ENCODE measurements around the gene CGAS.
"Not testable (repeated sequence)": the region's sequence is repeated elsewhere in the genome, so short reads cannot be mapped to it uniquely, and the experiment has no call there.

Gene CGAS

DNA sequence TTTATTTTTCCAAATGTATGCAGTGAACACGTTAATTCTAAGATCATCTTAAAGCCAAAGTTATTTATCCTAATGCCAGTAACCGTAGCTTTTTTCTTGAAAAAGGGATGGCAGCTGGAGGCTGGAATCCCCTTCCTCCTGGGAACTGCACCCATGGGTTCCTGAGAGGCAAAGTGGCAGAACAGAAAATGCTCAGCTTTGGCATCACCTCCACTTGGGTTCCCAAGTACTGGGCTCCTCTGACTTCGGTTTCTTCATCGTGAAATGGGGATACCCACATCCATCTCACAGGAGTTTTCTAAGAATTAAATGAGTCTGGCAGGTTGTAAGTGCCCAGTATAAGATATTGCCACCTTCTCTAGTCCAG lies 63.7 kb downstream of the CGAS start:
- TF ChIP-seq, protein P1, sequence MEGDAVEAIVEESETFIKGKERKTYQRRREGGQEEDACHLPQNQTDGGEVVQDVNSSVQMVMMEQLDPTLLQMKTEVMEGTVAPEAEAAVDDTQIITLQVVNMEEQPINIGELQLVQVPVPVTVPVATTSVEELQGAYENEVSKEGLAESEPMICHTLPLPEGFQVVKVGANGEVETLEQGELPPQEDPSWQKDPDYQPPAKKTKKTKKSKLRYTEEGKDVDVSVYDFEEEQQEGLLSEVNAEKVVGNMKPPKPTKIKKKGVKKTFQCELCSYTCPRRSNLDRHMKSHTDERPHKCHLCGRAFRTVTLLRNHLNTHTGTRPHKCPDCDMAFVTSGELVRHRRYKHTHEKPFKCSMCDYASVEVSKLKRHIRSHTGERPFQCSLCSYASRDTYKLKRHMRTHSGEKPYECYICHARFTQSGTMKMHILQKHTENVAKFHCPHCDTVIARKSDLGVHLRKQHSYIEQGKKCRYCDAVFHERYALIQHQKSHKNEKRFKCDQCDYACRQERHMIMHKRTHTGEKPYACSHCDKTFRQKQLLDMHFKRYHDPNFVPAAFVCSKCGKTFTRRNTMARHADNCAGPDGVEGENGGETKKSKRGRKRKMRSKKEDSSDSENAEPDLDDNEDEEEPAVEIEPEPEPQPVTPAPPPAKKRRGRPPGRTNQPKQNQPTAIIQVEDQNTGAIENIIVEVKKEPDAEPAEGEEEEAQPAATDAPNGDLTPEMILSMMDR (IDR thresholded peaks at IDR 0.05; ENCODE audit: insufficient read depth, missing control alignments) = no peak
- FAIRE-seq (no peak), DNase-seq (ENCODE audit: insufficient read length, low spot score) (no peak)

DNA sequence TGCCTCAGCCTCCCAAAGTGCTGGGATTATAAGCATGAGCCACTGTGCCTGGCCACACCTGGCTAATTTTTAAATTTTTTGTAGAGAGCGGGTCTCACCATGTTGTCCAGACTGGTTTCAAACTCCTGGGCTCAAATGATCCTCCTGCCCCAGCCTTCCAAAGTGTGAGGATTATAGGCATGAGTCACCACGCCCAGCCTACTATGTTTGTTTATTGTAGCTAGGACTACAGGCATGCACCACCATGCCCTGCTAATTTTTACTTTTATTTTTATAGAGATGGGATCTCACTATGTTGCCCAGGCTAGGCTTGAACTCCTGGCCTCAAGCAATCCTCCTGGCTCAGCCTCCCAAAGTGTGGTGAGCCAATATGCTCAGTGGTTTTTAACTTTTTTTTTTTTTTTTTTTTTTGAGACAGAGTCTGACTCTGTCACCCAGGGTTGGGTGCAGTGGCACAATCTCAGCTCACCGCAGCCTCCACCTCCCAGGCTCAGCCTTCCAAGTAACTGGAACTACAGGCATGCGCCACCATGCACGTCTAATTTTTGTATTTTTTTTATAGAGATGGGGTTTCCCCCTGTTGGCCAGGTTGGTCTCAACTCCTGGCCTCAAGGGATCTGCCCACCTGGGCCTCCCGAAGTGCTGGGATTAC lies 69.5 kb downstream of the CGAS start:
- DNase-seq (ENCODE audit: insufficient read length, low spot score) = no peak
- FAIRE-seq = no peak
- TF ChIP-seq, protein P1 (IDR thresholded peaks at IDR 0.05; ENCODE audit: insufficient read depth, missing control alignments) = no peak

DNA sequence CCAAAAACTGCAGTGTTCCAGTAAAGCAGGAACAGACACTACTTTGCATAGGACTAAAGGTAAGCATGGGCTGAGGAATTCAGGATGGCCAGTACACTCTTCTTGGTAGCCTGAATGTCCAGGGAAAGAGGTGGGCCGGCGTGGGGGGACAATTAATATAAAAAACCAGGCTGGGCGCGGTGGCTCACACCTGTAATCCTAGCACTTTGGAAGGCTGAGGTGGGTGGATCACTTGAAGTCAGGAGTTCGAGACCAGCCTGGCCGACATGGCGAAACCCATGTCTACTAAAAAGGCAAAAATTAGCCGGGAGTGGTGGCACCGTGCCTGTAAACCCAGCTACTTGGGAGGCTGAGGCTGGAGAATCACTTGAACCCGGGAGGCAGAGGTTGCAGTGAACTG lies 70.6 kb downstream of the CGAS start:
- not testable (repeated sequence) for DNase-seq (ENCODE audit: insufficient read length, low spot score); FAIRE-seq

DNA sequence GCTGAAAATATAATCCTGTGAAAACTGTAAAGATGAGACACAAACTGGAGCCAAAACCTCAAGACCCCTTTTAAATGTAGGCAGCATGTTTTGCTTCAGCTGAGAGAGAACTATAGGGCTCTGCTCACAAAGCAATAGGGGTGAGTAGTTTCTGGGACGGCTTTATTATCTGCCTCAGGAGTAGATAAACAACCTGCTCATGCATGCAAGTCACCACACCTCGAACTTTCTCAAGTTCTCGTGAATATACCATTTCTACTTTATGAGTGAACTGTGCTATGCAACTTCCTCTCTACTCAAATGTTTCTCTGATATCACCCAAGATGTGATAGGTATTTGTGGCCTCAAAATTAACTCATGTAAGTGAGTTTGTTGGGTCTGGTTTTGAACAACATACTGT lies 74.9 kb downstream of the CGAS start:
- no peak for DNase-seq (ENCODE audit: insufficient read length, low spot score)
- no peak for FAIRE-seq
- TF ChIP-seq, protein P1 (IDR thresholded peaks at IDR 0.05; ENCODE audit: insufficient read depth, missing control alignments) = no peak

DNA sequence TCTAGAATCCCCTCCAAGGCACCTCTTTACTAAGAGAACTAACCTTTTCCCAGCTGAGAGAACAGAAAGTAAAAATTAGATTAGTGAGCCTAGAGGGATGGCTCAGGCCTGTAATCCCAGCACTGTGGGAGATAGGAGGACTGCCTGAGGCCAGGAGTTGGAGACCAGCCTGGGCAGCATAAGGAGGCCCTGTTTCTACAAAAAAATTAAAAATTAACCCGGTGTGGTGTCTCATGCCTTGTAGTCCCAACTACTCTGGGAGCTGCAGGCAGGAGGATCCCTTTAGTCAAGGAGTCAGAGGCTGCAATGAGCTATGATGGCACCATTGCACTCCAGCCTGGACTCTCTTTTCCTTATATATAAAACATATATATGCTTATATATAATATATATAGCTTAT lies 76.9 kb downstream of the CGAS start:
- TF ChIP-seq, protein P1 (IDR thresholded peaks at IDR 0.05; ENCODE audit: insufficient read depth, missing control alignments) = no peak
- FAIRE-seq (no peak), DNase-seq (ENCODE audit: insufficient read length, low spot score) (no peak)

All from D721Med (cell line).